Fibroblast of lung (primary cell): ENCODE measurements around the gene FJX1.

Experiments used
- CTCF ChIP-seq, 2 donors: IDR thresholded peaks in 1 of 2; conservative IDR thresholded peaks in 1 of 2; 1 replicate in 1 of 2; 2 replicates in 1 of 2; pipeline ENCODE4 v1.5.1; 2011 to 2012; ENCODE audit warnings: low read length in 2 of 2, control low read depth in 1 of 2, inconsistent platforms in 1 of 2, low read depth in 1 of 2, mild to moderate bottlenecking in 1 of 2
- EZH2 ChIP-seq: IDR thresholded peaks from 2 replicates; pipeline ENCODE4 v1.5.1; 2012; ENCODE audit warnings: low read length, control low read depth, mild to moderate bottlenecking; ENCODE audit errors: missing control alignments

- no peak for TF ChIP-seq CTCF (conservative IDR thresholded peaks at IDR 0.05 in 1 of 2, IDR thresholded peaks at IDR 0.05 in 1 of 2; ENCODE audit: low read depth in 1 of 2, low read length in 2 of 2)
- TF ChIP-seq EZH2: no peak
Measured at GRCh38 chr11:35585416-35585815, 32.8 kb upstream of the FJX1 start.
